Mucosa of descending colon (tissue), 3 donors: ENCODE measurements around the gene INTU. TPM values are rescaled to one million over a fixed set of nuclear protein-coding genes. Genes with fewer than 3 reads are reported as not detected.

Experiments used
- ATAC-seq: fragments of 200-7000 bp; cut with Tn5 transposase; one replicate; pipeline ENCODE4 v1.9.1; 2020; ENCODE audit warnings: mild to moderate bottlenecking, moderate library complexity
- DNase-seq, 3 donors: peaks; one replicate each; pipeline ENCODE4 v3.0.0-alpha.2; 2020
- H3K36me3 ChIP-seq: fragments of 200-600 bp; one replicate; pipeline ENCODE4 v1.8.0; 2021; ENCODE audit warnings: low read depth, mild to moderate bottlenecking
- H3K4me1 ChIP-seq: fragments of 200-600 bp; one replicate; pipeline ENCODE4 v1.8.0; 2021; ENCODE audit warnings: low read depth, mild to moderate bottlenecking
- H3K4me3 ChIP-seq: fragments of 200-600 bp; one replicate; pipeline ENCODE4 v1.8.0; 2021; ENCODE audit warnings: mild to moderate bottlenecking
- H3K9me3 ChIP-seq: fragments of 200-600 bp; one replicate; pipeline ENCODE4 v1.8.0; 2021; ENCODE audit warnings: mild to moderate bottlenecking
- intact Hi-C, 2 donors: fragments of 100-400 bp; cut with DNase I in 1 of 2; cut with micrococcal nuclease in 1 of 2; formaldehyde crosslinking; loops; one replicate each; pipeline versions ENCODE4 v1.11.0 to v1.11.1; 2022; cut with DNase I, micrococcal nuclease
- total RNA-seq, 3 donors: library from RNA; stranded (reverse); fragmentation: NEBNext Ultra II Directional in 2 of 3; extraction: Animal tissue kit (Norgen Biotek cat#: 25700) in 2 of 3; gene quantifications; one replicate each; pipeline versions ENCODE4 v1.2.1 to v1.2.4, GENCODE V29; 2021 to 2023
- TF ChIP-seq, protein P1 (sequence below): fragments of 200-600 bp; IDR thresholded peaks from one replicate; pipeline ENCODE4 v1.8.0; 2022; ENCODE audit warnings: antibody characterized with exemption, mild to moderate bottlenecking
- donor health status: DM: no; HTN: no; CAD: no; lungs with moderate emphysema.
- donor health status: DM: no; HTN: no; CAD: no.
- donor health status: DM: no; HTN: yes; CAD: no.

Gene INTU
- total RNA-seq, 3 donors from 2014 or later = 4.2 to 8.2 (median 5.8) TPM

DNA sequence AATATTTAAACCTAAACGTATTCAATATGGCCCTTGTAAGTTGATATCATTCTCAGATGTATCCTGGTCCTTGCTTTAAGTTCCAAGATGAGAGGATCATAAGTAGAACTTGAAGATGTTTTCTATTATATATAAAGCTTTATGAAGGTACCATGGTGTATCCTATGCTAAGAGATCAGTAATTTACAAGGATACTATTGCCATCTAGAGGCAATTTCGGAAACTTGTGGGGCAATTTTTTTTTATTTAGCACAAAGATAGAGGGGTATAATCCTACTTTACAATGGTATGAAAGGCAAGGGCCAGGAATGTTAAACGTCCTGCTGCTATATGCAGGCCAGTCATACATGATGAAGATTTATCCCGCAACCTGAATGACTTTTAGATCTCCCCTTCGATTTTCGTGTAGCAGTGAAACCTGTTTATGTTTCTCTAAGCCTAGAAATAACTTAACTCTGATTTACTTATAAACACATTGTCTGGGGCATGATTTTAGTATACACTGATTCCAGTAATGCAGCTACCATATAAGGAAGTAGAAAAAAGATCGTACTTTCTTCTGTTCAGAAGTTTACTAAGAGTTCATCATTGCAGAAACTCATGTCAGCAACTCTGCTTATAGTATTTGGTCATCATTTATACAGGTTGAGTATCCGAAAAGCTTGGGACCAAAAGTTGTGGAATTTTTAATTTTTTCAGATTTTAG is 100.0 kb downstream of the INTU start:
- intact Hi-C loops = loop anchor here in 1 of 2 donors (5.0 kb wide), 1 partner anchor 125 kb away; no protein-coding TSS in a partner anchor
- peak; percentile 23 for ATAC-seq
- Histone ChIP-seq H3K36me3 (no peaks in the 10 kb centered on the region), H3K4me3 (no peak overlapping the region), H3K4me1 (no peaks in the 10 kb centered on the region), H3K9me3 (no peaks in the 10 kb centered on the region)
- TF ChIP-seq, protein P1, sequence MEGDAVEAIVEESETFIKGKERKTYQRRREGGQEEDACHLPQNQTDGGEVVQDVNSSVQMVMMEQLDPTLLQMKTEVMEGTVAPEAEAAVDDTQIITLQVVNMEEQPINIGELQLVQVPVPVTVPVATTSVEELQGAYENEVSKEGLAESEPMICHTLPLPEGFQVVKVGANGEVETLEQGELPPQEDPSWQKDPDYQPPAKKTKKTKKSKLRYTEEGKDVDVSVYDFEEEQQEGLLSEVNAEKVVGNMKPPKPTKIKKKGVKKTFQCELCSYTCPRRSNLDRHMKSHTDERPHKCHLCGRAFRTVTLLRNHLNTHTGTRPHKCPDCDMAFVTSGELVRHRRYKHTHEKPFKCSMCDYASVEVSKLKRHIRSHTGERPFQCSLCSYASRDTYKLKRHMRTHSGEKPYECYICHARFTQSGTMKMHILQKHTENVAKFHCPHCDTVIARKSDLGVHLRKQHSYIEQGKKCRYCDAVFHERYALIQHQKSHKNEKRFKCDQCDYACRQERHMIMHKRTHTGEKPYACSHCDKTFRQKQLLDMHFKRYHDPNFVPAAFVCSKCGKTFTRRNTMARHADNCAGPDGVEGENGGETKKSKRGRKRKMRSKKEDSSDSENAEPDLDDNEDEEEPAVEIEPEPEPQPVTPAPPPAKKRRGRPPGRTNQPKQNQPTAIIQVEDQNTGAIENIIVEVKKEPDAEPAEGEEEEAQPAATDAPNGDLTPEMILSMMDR = no peak
- peak in 1 of 3 donors; percentile 13 for DNase-seq

DNA sequence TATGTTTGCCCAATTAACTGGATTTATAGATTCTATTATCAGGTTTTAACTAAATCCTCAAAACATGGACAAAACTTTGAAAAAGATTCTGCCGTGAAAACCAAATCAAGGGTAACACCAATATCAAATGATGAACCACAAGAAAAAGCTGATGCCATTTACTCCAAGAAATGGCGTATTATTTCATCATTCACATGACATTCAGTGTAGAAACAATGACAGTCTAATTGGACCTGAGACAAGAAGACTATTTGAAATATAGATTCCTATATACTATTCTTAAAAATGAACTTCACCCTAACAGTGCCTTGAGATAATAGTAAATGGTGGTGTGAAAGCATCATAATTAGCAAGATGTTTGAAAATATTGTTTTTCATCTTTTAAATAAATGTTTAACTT is 102.2 kb downstream of the INTU start:
- no peaks in the 10 kb centered on the region for H3K4me1 ChIP-seq
- H3K4me3 ChIP-seq = no peak overlapping the region
- ATAC-seq = no peak
- DNase-seq = no peak
- no peaks in the 10 kb centered on the region for H3K9me3 ChIP-seq
- intact Hi-C loops = loop anchor here in 1 of 2 donors (5.0 kb wide), 1 partner anchor 128 kb away; no protein-coding TSS in a partner anchor
- TF ChIP-seq, protein P1 = no peak
- H3K36me3 ChIP-seq = no peaks in the 10 kb centered on the region

DNA sequence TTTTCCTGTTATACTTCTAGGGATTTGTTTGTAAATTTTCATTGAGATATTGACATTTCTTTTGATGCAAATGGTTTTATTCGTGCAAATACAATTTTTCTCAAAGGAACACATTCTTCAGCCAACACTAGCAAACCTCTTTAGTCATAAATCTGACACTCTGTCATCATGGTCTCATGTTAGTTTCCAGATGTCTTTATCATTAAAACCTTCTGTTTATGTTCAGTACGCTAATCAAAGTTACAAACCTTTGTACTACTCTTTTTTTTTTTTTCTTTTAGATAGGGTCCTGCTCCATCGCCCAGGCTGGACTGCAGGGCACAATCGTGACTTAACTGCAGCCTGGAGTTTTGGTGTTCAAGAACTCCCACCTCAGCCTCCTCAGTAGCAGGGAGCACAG is 104.5 kb downstream of the INTU start:
- TF ChIP-seq, protein P1 = no peak
- intact Hi-C loops = no loop called here

GRCh38 chr4:127741247-127741646 is 108.5 kb downstream of the INTU start:
- TF ChIP-seq, protein P1 = no peak
- H3K4me1 ChIP-seq = no peaks in the 10 kb centered on the region
- intact Hi-C loops = no loop called here
- DNase-seq = no peak
- no peak for ATAC-seq
- H3K36me3 ChIP-seq = no peaks in the 10 kb centered on the region
- no peaks in the 10 kb centered on the region for H3K9me3 ChIP-seq
- H3K4me3 ChIP-seq = no peak overlapping the region

More for the DNA sequence above, 104.5 kb downstream of the INTU start:
- no peak for ATAC-seq
- Histone ChIP-seq H3K4me1 (no peaks in the 10 kb centered on the region), H3K4me3 (no peak overlapping the region), H3K9me3 (no peaks in the 10 kb centered on the region), H3K36me3 (no peaks in the 10 kb centered on the region)
- DNase-seq = no peak

- ATAC-seq (no peak), DNase-seq (no peak)
- no peak overlapping the region for H3K4me3 ChIP-seq
- intact Hi-C loops = no loop called here
- TF ChIP-seq, protein P1 = no peak
- no peaks in the 10 kb centered on the region for H3K36me3 ChIP-seq
- H3K4me1 ChIP-seq = no peaks in the 10 kb centered on the region
- no peaks in the 10 kb centered on the region for H3K9me3 ChIP-seq
Measured at GRCh38 chr4:127747883-127748282, 115.1 kb downstream of the INTU start.
